Measurements from ENCODE around the gene CASK. TPM values are rescaled to one million over a fixed set of nuclear protein-coding genes. Genes with fewer than 3 reads are reported as not detected.

Gene CASK
- total RNA-seq, 2 experiments from 2014 or later: 43.9 to 45.4 TPM

DNA sequence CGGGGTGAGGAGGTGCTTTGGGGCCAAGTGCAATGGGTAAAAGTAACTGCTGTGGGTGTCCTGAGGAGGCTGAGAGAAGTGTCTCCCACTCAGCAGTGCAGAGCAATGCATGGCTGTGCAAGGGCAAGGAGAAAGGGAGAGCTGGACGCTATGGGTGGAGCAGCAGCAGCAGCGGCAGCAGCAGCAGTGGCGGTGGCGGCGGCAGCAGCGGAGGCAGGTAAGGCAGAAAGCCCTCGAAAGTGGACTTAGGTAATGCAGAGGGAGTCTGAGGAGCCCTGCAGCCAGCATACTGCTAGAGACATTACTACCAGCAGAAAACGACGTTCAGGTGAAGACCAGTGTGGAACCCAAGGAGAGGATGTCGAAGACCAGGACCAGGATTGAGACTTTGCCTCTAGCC is 394.1 kb downstream of the CASK start:
- CTCF ChIA-PET: no interaction called here
- Mint-ChIP-seq H3K27ac (no peak overlapping the region), H3K9me3 (ENCODE audit: insufficient read depth) (no peaks in the 10 kb centered on the region), H3K36me3 (ENCODE audit: low read depth) (peaks cover 42% of the 10 kb centered on the region), H3K27me3 (ENCODE audit: low read depth) (no peaks in the 10 kb centered on the region), H3K4me1 (ENCODE audit: low read depth) (peaks cover 15% of the 10 kb centered on the region), H3K4me3 (no peak overlapping the region)
- DNase-seq (no peak), ATAC-seq (no peak)
- POLR2A ChIA-PET: no interaction called here

DNA sequence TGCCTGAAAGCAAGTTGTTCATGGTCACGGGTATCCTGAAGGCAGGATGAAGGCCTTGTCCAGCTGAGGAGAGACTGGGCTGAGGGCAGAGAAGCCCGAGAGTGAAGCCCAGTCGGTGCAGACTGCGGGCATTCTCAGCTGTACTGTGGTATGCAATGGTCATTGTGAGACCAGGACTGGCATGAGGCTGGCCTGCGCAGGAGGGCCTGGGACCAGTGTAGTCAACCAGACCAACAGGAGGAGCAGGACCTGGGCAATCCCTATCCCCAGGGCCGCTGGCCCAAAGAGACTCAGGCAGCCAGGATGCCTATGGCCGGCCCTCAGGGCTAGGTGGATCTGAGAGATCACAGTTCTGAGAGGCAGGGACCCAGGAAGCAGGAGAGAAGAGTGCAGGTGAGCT is 394.6 kb downstream of the CASK start:
- Mint-ChIP-seq H3K4me3 (no peak overlapping the region), H3K4me1 (ENCODE audit: low read depth) (peaks cover 15% of the 10 kb centered on the region), H3K27ac (no peak overlapping the region), H3K9me3 (ENCODE audit: insufficient read depth) (no peaks in the 10 kb centered on the region), H3K27me3 (ENCODE audit: low read depth) (no peaks in the 10 kb centered on the region), H3K36me3 (ENCODE audit: low read depth) (peaks cover 42% of the 10 kb centered on the region)
- CTCF ChIA-PET: no interaction called here
- ATAC-seq (no peak), DNase-seq (no peak)
- POLR2A ChIA-PET: no interaction called here

DNA sequence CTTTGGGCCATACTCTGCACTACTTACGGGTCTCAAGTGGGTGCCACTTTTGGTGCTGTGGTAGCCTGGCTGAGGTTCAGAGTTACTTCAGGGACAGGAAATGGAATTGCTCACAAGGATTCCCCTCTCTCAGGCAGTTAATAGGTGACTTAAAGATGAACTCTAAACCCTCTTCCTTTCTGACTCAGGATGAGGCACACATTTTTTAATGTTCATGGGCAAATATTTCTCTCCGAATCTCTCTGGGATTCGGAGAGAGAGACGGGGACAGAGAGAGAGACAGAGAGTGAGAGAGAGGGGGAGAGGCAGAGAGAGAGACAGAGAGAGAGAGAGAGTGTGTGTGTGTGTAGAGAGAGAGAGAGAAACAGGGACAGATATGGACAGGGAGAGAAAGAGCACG is 396.4 kb downstream of the CASK start:
- H3K27me3 Mint-ChIP-seq (ENCODE audit: low read depth): no peaks in the 10 kb centered on the region
- ChIA-PET CTCF (interaction anchor here (1.1 kb wide), 1 partner anchor 11 kb away, joined by 3 read pairs; no protein-coding TSS in a partner anchor), POLR2A (no interaction called here)
- no peaks in the 10 kb centered on the region for H3K9me3 Mint-ChIP-seq (ENCODE audit: insufficient read depth)
- H3K4me3 Mint-ChIP-seq: no peak overlapping the region
- no peak for ATAC-seq
- H3K27ac Mint-ChIP-seq: peak overlapping the region; percentile 30
- H3K36me3 Mint-ChIP-seq (ENCODE audit: low read depth): peaks cover 41% of the 10 kb centered on the region
- no peak for DNase-seq
- peaks cover 15% of the 10 kb centered on the region for H3K4me1 Mint-ChIP-seq (ENCODE audit: low read depth)

DNA sequence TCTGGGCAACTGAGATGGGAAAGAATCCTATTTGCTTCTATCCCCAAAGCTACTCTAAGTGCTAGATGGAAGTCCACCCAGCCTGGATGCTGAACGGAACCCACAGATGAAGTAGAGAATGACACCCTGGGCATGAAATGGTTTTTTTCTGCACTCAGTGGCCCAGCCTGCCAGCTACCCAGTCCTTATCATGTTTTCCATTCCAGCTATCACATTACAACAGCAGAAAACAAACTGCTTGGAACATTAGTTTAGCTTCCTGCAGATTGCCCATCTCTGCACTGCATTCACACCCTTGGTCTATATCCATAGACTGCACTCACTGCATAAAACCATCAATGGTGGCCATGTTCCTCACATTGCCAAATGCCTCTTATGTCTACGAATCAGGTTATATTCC is 397.1 kb downstream of the CASK start:
- ATAC-seq: no peak
- ChIA-PET CTCF (interaction anchor here (1.1 kb wide), 1 partner anchor 10 kb away, joined by 3 read pairs; no protein-coding TSS in a partner anchor), POLR2A (no interaction called here)
- DNase-seq: no peak
- Mint-ChIP-seq H3K36me3 (ENCODE audit: low read depth) (peaks cover 41% of the 10 kb centered on the region), H3K27ac (no peak overlapping the region), H3K27me3 (ENCODE audit: low read depth) (no peaks in the 10 kb centered on the region), H3K4me1 (ENCODE audit: low read depth) (peaks cover 15% of the 10 kb centered on the region), H3K4me3 (no peak overlapping the region), H3K9me3 (ENCODE audit: insufficient read depth) (no peaks in the 10 kb centered on the region)

DNA sequence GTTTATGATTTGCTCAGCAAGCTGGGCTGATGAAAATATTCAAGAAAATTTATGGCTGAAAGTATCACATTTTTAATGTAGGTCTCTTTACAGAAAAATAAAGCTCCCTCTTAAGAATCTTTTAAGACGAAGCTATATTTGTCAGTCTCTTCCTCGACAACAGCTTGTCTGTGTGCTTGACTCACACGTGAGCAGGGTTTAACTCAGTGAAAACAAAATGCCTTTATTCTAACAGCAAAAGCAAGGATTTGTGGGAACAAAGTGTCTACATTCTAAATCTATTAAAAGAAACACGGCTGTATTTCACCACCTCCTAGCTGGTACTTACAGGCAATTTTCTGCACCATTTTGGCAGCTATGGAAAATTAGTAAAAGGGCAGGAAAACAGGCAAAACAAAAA is 400.7 kb downstream of the CASK start:
- ChIA-PET POLR2A (no interaction called here), CTCF (no interaction called here)
- DNase-seq (no peak), ATAC-seq (no peak)
- Mint-ChIP-seq H3K4me1 (ENCODE audit: low read depth) (peaks cover 26% of the 10 kb centered on the region), H3K9me3 (ENCODE audit: insufficient read depth) (no peaks in the 10 kb centered on the region), H3K4me3 (no peak overlapping the region), H3K27me3 (ENCODE audit: low read depth) (no peaks in the 10 kb centered on the region), H3K27ac (no peak overlapping the region), H3K36me3 (ENCODE audit: low read depth) (peaks cover 32% of the 10 kb centered on the region)

DNA sequence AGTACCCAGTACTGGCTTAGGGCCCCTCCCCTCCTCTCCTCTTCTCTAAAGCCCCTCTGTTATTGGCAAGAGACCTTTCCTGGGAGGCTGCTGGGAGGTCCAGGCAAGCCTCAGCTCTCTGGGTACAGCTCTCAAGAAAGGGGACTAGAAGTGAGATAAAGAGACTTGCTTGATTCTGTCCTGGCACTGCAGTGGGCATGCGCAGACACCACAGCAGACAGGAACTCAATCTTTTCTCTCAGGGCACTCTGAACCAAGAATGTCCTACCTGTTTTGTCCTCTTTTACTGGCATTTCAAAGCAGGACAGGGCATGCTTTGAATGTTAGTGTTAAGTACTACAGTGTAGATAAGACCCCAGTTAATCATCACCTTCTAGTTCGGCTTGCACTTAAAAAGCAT is 401.3 kb downstream of the CASK start:
- H3K9me3 Mint-ChIP-seq (ENCODE audit: insufficient read depth): no peaks in the 10 kb centered on the region
- H3K27ac Mint-ChIP-seq: no peak overlapping the region
- ATAC-seq (no peak), DNase-seq (no peak)
- CTCF ChIA-PET: no interaction called here
- H3K4me1 Mint-ChIP-seq (ENCODE audit: low read depth): peaks cover 26% of the 10 kb centered on the region
- H3K36me3 Mint-ChIP-seq (ENCODE audit: low read depth): peaks cover 32% of the 10 kb centered on the region
- POLR2A ChIA-PET: no interaction called here
- no peaks in the 10 kb centered on the region for H3K27me3 Mint-ChIP-seq (ENCODE audit: low read depth)
- no peak overlapping the region for H3K4me3 Mint-ChIP-seq

DNA sequence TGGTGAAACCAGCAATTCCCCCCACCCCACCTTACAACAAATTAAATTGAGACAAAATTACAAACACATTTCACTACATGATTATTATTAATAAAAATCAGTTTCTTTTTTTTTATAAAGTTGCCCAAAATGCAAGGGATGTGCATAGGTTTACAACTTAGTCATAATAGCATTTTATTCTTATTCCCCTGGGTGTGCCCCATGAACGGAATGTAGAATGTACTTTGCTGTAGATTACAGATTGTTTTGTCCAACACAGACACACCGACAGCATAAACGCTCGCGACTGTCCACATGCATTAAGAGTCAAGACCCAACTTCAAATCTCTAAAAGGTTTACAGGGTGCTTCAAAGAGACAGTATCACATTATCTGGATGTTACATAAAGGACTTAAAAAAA is 403.9 kb downstream of the CASK start:
- Mint-ChIP-seq H3K36me3 (ENCODE audit: low read depth) (peaks cover 18% of the 10 kb centered on the region), H3K9me3 (ENCODE audit: insufficient read depth) (no peaks in the 10 kb centered on the region), H3K4me3 (no peak overlapping the region), H3K4me1 (ENCODE audit: low read depth) (peaks cover 28% of the 10 kb centered on the region), H3K27me3 (ENCODE audit: low read depth) (no peaks in the 10 kb centered on the region), H3K27ac (no peak overlapping the region)
- POLR2A ChIA-PET: no interaction called here
- ATAC-seq: no peak
- DNase-seq: no peak
- CTCF ChIA-PET: no interaction called here

DNA sequence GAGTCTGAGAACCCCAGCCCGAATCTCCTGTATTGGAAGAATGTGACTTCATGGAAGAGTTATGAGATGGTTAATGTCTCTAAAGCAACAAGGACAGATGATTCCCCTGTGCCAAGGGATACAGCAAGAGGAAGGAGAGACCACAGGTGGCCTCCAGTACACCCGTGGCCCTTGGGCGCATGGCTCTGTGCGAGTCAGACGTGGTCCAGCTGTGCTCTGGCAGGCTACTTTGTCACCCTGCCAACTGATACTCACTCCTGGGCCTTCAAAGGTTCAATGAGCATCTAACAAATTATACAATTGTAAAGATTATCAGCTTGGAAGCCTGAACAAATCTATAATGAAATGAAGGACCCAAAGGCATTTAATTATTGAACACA is 404.5 kb downstream of the CASK start:
- Mint-ChIP-seq H3K27ac (no peak overlapping the region), H3K9me3 (ENCODE audit: insufficient read depth) (no peaks in the 10 kb centered on the region), H3K4me1 (ENCODE audit: low read depth) (peaks cover 32% of the 10 kb centered on the region), H3K4me3 (no peak overlapping the region), H3K27me3 (ENCODE audit: low read depth) (no peaks in the 10 kb centered on the region), H3K36me3 (ENCODE audit: low read depth) (peaks cover 23% of the 10 kb centered on the region)
- CTCF ChIA-PET: no interaction called here
- no peak for ATAC-seq
- DNase-seq: no peak
- POLR2A ChIA-PET: interaction anchor here (0.6 kb wide), 2 partner anchors 174 to 391 kb away, joined by 3 read pairs; no protein-coding TSS in a partner anchor

DNA sequence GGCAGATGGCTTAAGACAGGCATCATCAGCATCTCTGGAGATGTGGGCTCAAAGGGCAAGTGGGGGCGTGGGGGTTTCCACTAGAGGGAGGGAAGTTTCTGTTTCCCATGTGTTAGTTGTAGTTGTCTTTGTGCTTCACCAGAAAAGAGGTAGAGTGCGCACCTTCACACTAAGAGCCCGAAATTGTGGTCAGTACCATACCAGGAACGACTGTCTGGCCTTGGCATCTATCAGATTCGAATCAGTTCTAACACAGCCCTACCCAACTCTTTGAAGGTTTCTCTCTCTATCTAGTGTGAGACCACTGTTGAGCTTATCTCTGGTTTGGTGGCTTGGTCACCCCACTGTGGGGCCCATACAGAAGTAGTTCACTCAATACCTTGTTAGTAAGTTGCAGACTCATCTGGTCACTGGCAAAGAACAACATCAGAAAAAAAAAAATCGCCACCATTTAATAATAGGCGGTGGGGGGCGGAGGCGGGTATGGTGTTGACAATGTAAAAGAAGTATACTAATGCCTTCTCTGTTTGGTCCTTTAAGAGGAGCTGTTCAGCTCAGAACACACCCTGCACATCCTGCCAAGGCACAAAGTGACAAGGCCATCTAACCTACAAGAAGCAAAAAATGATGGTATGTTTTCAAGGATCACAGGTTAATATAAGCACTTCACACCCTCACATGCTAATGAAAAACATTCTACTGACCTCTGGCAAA is 405.1 kb downstream of the CASK start:
- ATAC-seq (peak; percentile 57), DNase-seq (no peak)
- Mint-ChIP-seq H3K9me3 (ENCODE audit: insufficient read depth) (no peaks in the 10 kb centered on the region), H3K36me3 (ENCODE audit: low read depth) (peaks cover 23% of the 10 kb centered on the region), H3K4me1 (ENCODE audit: low read depth) (peaks cover 38% of the 10 kb centered on the region), H3K27me3 (ENCODE audit: low read depth) (no peaks in the 10 kb centered on the region), H3K4me3 (no peak overlapping the region), H3K27ac (peak overlapping the region; percentile 28)
- POLR2A ChIA-PET: interaction anchor here (0.6 kb wide), 2 partner anchors 175 to 392 kb away, joined by 3 read pairs; no protein-coding TSS in a partner anchor
- CTCF ChIA-PET: no interaction called here

DNA sequence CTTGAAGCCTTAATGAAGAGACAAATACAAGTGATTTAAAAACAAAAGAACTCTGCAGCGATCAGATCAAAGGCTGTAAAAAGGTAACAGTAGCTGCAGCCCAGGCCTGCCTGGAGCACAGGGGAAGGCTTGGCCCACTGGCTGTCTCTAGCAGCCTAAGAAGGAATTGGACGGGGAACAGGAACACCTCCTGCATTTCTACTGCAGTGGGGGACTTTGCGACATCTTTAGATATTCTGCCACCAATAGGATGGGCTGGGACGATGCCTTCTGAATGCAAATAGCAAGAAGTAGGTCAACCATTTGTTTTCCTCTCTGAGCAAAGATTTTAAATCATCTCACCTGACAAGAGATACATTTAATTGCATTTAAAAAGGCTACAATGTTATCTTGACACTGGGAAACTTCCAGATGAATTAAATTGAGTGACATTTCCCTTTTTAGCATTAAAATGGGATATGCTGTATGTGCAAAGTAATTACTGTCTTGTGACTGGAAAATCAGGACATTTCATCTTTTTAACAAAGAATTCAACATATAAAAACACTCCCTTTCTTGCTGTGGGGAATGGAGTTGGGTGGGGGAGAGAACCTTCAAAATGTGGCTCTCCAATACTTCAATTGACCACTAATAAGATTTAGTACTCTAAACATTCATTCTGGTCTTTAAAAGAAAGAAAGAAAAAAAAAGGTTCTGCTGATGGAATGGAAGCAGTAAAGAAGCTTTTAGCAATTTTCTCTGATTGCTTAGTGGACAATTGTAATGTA is 406.2 kb downstream of the CASK start:
- ATAC-seq: no peak
- peaks cover 19% of the 10 kb centered on the region for H3K36me3 Mint-ChIP-seq (ENCODE audit: low read depth)
- peaks cover 48% of the 10 kb centered on the region for H3K4me1 Mint-ChIP-seq (ENCODE audit: low read depth)
- no peak overlapping the region for H3K4me3 Mint-ChIP-seq
- no peaks in the 10 kb centered on the region for H3K9me3 Mint-ChIP-seq (ENCODE audit: insufficient read depth)
- POLR2A ChIA-PET: no interaction called here
- H3K27me3 Mint-ChIP-seq (ENCODE audit: low read depth): no peaks in the 10 kb centered on the region
- DNase-seq: no peak
- no peak overlapping the region for H3K27ac Mint-ChIP-seq
- CTCF ChIA-PET: no interaction called here

DNA sequence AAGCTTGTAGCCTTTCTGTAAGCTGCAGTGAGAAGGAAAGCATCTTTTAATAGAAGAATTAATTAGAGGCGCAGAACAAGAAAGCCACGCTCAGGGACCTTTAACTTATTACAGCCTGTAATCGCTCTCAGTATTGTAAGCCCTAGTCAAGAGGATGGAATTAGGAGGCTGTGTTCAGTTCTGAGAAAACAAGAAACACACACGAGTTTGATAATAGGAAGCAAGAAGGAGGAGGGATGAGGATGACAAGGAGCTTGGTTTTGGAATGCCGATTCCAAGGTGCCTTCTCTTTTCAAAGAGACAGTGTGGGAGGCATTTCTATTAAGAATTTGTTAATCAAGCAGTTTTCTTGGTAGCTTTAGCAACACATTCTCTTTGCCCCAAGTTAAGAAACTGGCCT is 406.9 kb downstream of the CASK start:
- DNase-seq: no peak
- H3K27me3 Mint-ChIP-seq (ENCODE audit: low read depth): no peaks in the 10 kb centered on the region
- H3K4me1 Mint-ChIP-seq (ENCODE audit: low read depth): peaks cover 53% of the 10 kb centered on the region
- no peak overlapping the region for H3K4me3 Mint-ChIP-seq
- H3K27ac Mint-ChIP-seq: no peak overlapping the region
- no peaks in the 10 kb centered on the region for H3K9me3 Mint-ChIP-seq (ENCODE audit: insufficient read depth)
- peaks cover 19% of the 10 kb centered on the region for H3K36me3 Mint-ChIP-seq (ENCODE audit: low read depth)
- POLR2A ChIA-PET: no interaction called here
- CTCF ChIA-PET: interaction anchor here (0.7 to 1.4 kb wide), 2 partner anchors 10 to 243 kb away, joined by 3 to 6 read pairs; no protein-coding TSS in a partner anchor
- no peak for ATAC-seq

DNA sequence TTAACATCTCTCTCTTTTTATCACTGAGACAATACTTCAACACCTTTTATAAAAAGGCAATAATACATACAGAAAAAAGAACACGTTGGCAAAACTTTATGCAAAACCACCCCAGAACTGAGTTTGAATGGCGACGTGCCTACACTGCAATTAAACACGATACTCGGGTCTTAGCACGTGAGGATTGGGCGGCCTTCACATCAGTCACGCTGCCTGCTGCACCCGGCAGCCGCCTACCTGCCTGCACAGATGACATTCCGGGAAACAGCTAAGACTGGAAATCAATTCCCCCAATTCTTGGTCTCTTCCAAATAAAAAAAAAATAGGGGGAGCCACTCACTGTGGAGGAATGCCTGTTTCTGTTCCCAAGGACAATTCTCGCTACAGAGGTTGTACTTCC is 408.0 kb downstream of the CASK start:
- H3K36me3 Mint-ChIP-seq (ENCODE audit: low read depth): peaks cover 15% of the 10 kb centered on the region
- ChIA-PET POLR2A (no interaction called here), CTCF (interaction anchor here (1.4 to 1.9 kb wide), 2 partner anchors 38 to 244 kb away, joined by 5 to 6 read pairs; no protein-coding TSS in a partner anchor)
- H3K27me3 Mint-ChIP-seq (ENCODE audit: low read depth): no peaks in the 10 kb centered on the region
- no peak overlapping the region for H3K4me3 Mint-ChIP-seq
- DNase-seq (no peak), ATAC-seq (no peak)
- no peak overlapping the region for H3K27ac Mint-ChIP-seq
- no peaks in the 10 kb centered on the region for H3K9me3 Mint-ChIP-seq (ENCODE audit: insufficient read depth)
- peaks cover 53% of the 10 kb centered on the region for H3K4me1 Mint-ChIP-seq (ENCODE audit: low read depth)
